ENCODE results near the gene VIP.

- TF ChIP-seq KDM1A (IDR thresholded peaks at IDR 0.05; ENCODE audit: borderline replicate concordance, low read length) (no peak), CTCF (IDR thresholded peaks at IDR 0.05; ENCODE audit: control extremely low read depth in 1 of 3, insufficient read depth in 1 of 3, low read depth in 1 of 3, low read length in 3 of 3) (no peak), ZNF274 (IDR thresholded peaks at IDR 0.05; ENCODE audit: borderline replicate concordance, extremely low read depth, low read length) (no peak), RNF2 (IDR thresholded peaks at IDR 0.05; ENCODE audit: borderline replicate concordance, low read depth, low read length, missing control alignments, poor library complexity, severe bottlenecking) (no peak), RBBP5 (IDR thresholded peaks at IDR 0.05; ENCODE audit: borderline replicate concordance, low read depth, low read length) (no peak), POLR2AphosphoS5 (IDR thresholded peaks at IDR 0.05; ENCODE audit: low read depth, low read length) (no peak), RFX5 (IDR thresholded peaks at IDR 0.05; ENCODE audit: borderline replicate concordance, low read depth, low read length) (no peak), TBP (IDR thresholded peaks at IDR 0.05; ENCODE audit: low read depth, low read length) (no peak), SIX5 (IDR thresholded peaks at IDR 0.05; ENCODE audit: low read depth, low read length) (no peak), CBX8 (IDR thresholded peaks at IDR 0.05; ENCODE audit: borderline replicate concordance, low read depth, low read length) (no peak), TAF1 (IDR thresholded peaks at IDR 0.05; ENCODE audit: low read depth, low read length) (no peak), ATF3 (IDR thresholded peaks at IDR 0.05; ENCODE audit: insufficient read depth, low read depth, low read length) (no peak), SAP30 (IDR thresholded peaks at IDR 0.05; ENCODE audit: insufficient read depth, insufficient replicate concordance, low read length) (no peak), JUND (IDR thresholded peaks at IDR 0.05; ENCODE audit: low read length) (no peak)
Observed at GRCh38 chr6:152794696-152795095, 44.1 kb downstream of the VIP start.
